Right atrium auricular region (tissue), 2 donors: ENCODE data around the gene APOBEC2. TPM values are rescaled to one million over a fixed set of nuclear protein-coding genes. Genes with fewer than 3 reads are reported as not detected.

Source experiments
- DNase-seq: peaks from one replicate; pipeline ENCODE4 v3.0.0-alpha.2; 2019; ENCODE audit warnings: low spot score
- H3K27ac ChIP-seq, 2 donors: fragments of 200-600 bp; sonication (generic); 1 replicate in 1 of 2; 2 replicates in 1 of 2; pipeline ENCODE4 v1.5.1; 2016 to 2019
- H3K27me3 ChIP-seq, 2 donors: fragments of 200-600 bp; sonication (generic); one replicate each; pipeline versions ENCODE4 v1.5.1 to v1.6.0; 2017 to 2019
- H3K36me3 ChIP-seq: fragments of 200-600 bp; sonication (generic); one replicate; pipeline ENCODE4 v1.5.1; 2016
- H3K4me1 ChIP-seq, 2 donors: fragments of 200-600 bp; sonication (generic); one replicate each; pipeline versions ENCODE4 v1.5.1 to v1.6.0; 2017 to 2019
- H3K4me3 ChIP-seq, 2 donors: fragments of 200-600 bp; sonication (generic); 1 replicate in 1 of 2; 2 replicates in 1 of 2; pipeline ENCODE4 v1.5.1; 2017 to 2019; ENCODE audit warnings: mild to moderate bottlenecking in 1 of 2, moderate library complexity in 1 of 2
- H3K9me3 ChIP-seq, 2 donors: fragments of 200-600 bp; sonication (generic); one replicate each; pipeline ENCODE4 v1.5.1; 2019
- total RNA-seq, 2 donors: library from RNA; depleted of rRNA; stranded (reverse); fragments of >200 nt; gene quantifications; one replicate each; pipeline ENCODE4 v1.1.0, GENCODE V29; 2016
- TF ChIP-seq, protein P1 (sequence below), 2 donors: fragments of 200-600 bp; sonication (generic); IDR thresholded peaks; one replicate each; pipeline ENCODE4 v1.5.1; 2019; ENCODE audit warnings: antibody characterized with exemption in 2 of 2

APOBEC2 gene
- total RNA-seq, 2 donors from 2014 or later = 130 to 245 TPM

DNA sequence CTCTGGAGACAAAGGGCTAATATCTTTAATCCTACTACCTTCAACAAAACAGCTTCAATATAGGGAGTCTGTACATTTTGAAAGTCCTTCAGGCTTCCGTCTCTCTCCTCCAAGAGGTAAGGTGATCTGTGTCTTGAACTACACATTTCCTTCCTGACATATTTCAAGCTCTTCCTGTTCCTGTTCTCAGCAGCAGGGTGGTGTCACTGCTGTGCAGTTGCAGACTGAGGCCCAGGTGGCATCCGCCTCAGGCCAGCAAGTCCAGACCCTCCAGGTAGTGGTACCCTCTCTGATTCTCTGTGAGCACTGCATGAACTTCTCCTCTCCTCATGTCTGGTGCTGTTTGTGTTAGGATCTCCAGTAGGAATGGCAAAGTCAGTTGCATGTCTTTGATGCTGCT lies 27.6 kb downstream of the APOBEC2 start:
- Histone ChIP-seq H3K4me3 (no peak overlapping the region), H3K9me3 (no peaks in the 10 kb centered on the region), H3K4me1 (peaks cover 0 to 11% of the 10 kb centered on the region in 2 donors), H3K27ac (no peak overlapping the region), H3K27me3 (no peaks in the 10 kb centered on the region), H3K36me3 (peaks cover 42% of the 10 kb centered on the region)
- TF ChIP-seq, protein P1, sequence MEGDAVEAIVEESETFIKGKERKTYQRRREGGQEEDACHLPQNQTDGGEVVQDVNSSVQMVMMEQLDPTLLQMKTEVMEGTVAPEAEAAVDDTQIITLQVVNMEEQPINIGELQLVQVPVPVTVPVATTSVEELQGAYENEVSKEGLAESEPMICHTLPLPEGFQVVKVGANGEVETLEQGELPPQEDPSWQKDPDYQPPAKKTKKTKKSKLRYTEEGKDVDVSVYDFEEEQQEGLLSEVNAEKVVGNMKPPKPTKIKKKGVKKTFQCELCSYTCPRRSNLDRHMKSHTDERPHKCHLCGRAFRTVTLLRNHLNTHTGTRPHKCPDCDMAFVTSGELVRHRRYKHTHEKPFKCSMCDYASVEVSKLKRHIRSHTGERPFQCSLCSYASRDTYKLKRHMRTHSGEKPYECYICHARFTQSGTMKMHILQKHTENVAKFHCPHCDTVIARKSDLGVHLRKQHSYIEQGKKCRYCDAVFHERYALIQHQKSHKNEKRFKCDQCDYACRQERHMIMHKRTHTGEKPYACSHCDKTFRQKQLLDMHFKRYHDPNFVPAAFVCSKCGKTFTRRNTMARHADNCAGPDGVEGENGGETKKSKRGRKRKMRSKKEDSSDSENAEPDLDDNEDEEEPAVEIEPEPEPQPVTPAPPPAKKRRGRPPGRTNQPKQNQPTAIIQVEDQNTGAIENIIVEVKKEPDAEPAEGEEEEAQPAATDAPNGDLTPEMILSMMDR (IDR thresholded peaks at IDR 0.05) = no peak
- no peak for DNase-seq

DNA sequence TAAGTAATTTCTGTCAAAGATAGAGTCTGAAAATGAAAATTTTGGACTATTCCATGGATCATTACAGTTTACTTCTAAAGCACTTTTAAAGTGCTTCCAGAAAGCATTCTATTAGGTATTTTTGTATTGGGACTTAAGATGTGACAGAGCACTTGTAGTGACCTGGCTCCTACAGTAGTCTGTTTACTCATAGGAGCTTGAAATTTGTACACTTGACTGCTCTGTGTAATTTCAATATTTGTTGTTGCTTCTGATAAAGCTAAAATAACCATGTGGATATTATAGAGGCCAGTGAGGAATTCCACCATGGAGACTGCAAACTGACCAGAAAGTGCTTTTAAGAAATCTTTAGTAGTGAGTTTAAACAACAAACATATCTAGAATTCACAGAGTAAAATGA lies 30.1 kb downstream of the APOBEC2 start:
- DNase-seq = no peak
- Histone ChIP-seq H3K9me3 (no peaks in the 10 kb centered on the region), H3K36me3 (peaks cover 55% of the 10 kb centered on the region), H3K4me1 (no peaks in the 10 kb centered on the region), H3K4me3 (no peak overlapping the region), H3K27me3 (no peaks in the 10 kb centered on the region), H3K27ac (no peak overlapping the region)
- TF ChIP-seq, protein P1 (IDR thresholded peaks at IDR 0.05) = no peak

DNA sequence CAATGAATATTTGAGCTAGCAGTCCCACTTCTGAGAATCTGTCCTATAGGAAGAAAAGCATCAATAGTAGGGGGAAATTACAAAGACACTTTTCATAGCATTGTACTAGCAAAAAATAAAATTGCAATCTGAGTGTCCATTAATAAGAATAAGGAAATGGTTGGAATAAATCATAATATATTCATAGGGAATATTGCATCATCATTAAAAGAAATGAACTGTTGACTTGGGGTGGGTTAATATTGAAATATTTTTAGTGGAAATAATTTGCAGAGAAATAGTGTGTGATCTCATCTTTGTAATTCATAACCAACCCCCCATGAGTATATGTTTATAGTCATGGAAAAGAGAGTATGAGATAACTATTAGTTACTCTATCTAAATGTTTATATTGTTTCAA lies 32.2 kb downstream of the APOBEC2 start:
- H3K27me3 ChIP-seq = no peaks in the 10 kb centered on the region
- peaks cover 54% of the 10 kb centered on the region for H3K36me3 ChIP-seq
- TF ChIP-seq, protein P1 (IDR thresholded peaks at IDR 0.05) = no peak
- H3K27ac ChIP-seq = no peak overlapping the region
- DNase-seq = no peak
- H3K4me3 ChIP-seq = no peak overlapping the region
- H3K9me3 ChIP-seq = no peaks in the 10 kb centered on the region
- no peaks in the 10 kb centered on the region for H3K4me1 ChIP-seq

DNA sequence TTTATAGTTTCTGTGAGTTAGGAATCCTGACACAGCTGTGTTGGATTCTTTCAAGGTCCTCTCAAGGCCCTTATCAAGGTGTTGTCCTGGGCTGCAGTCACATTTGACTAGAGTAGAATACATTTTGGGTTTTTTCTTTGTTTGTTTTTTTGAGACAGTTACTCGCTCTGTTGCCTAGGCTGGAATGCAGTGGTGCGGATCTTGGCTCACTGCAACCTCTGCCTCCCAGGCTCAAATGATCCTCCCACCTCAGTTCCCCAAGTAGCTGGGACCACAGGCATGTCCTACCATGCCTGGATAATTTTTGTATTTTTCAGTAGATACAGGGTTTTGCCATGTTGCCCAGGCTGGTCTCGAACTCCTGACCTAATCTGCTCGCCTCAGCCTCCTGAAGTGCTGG lies 35.4 kb downstream of the APOBEC2 start:
- no peak for DNase-seq
- H3K27me3 ChIP-seq = no peaks in the 10 kb centered on the region
- H3K4me3 ChIP-seq = no peak overlapping the region
- H3K27ac ChIP-seq = no peak overlapping the region
- no peaks in the 10 kb centered on the region for H3K4me1 ChIP-seq
- H3K36me3 ChIP-seq = peaks cover 75% of the 10 kb centered on the region
- H3K9me3 ChIP-seq = no peaks in the 10 kb centered on the region
- TF ChIP-seq, protein P1 (IDR thresholded peaks at IDR 0.05) = no peak

DNA sequence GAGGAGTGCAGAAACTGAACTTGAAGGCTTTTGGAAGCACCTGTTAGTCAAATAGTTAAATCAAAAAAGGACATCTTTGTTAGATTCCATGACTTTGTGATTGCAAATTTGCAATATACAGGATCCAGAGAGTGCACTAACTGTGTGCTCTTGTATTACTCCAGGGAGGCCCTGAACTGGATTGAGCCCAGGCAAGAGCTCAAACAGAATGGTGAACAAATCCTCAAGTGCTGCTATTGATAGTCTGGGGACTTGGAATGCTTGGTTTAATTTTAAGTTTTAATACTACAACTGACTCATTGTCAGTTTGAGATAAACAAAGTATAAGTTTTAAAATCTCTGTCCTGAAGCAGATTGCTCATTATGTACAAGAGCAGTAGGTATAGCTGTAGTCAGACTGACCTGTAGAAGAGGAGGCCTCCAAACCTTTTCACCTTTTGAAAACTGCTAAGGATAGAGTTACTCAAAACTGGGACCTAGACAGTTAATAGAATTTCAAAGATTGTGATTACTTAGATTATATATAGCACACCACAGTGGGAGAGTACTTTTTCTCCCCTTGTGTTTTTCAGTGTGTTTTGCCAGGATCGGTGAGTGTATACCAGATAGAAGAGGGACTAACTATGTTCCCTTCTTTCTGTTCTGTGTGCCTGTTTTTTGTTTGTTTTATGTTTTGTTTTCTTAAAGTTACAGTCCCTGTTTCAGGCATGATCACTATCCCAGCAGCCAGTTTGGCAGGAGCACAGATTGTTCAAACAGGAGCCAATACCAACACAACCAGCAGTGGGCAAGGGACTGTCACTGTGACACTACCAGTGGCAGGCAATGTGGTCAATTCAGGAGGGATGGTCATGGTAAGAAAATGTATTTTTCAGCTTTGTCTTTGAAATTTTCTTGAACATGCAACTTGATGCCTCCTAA lies 38.1 kb downstream of the APOBEC2 start:
- Histone ChIP-seq H3K36me3 (peaks cover 77% of the 10 kb centered on the region), H3K4me1 (no peaks in the 10 kb centered on the region), H3K9me3 (no peaks in the 10 kb centered on the region), H3K27ac (no peak overlapping the region), H3K4me3 (no peak overlapping the region), H3K27me3 (no peaks in the 10 kb centered on the region)
- DNase-seq = no peak
- TF ChIP-seq, protein P1 (IDR thresholded peaks at IDR 0.05) = no peak
